Ovary (tissue), 3 donors: Measurements from ENCODE around the gene P2RY14.
"Not testable (repeated sequence)": the region's sequence is repeated elsewhere in the genome, so short reads cannot be mapped to it uniquely, and the experiment has no call there.

ENCODE experiments used
- CTCF ChIP-seq, 3 donors: fragments of 450-650 bp in 2 of 3; fragments of 200-600 bp in 1 of 3; IDR thresholded peaks; one replicate each; pipeline versions ENCODE4 v1.5.1 to v1.8.0; 2016 to 2022; ENCODE audit warnings: antibody characterized with exemption in 3 of 3, mild to moderate bottlenecking in 1 of 3
- EP300 ChIP-seq: sonication (generic); formaldehyde crosslinking; IDR thresholded peaks from one replicate; pipeline ENCODE4 v1.6.1; 2017; ENCODE audit warnings: antibody characterized with exemption
- POLR2A ChIP-seq: fragments of 450-650 bp; IDR thresholded peaks from one replicate; pipeline ENCODE4 v1.6.1; 2017; ENCODE audit warnings: antibody characterized with exemption, mild to moderate bottlenecking, moderate library complexity
- donor health status: DM: no; HTN: no; CAD: no.

GRCh38 chr3:151169948-151170679 lies 108.2 kb downstream of the P2RY14 start:
- not testable (repeated sequence) for TF ChIP-seq CTCF (IDR thresholded peaks at IDR 0.05); EP300; POLR2A
